ENCODE data around the gene GPC6.

- TF ChIP-seq, protein P1, sequence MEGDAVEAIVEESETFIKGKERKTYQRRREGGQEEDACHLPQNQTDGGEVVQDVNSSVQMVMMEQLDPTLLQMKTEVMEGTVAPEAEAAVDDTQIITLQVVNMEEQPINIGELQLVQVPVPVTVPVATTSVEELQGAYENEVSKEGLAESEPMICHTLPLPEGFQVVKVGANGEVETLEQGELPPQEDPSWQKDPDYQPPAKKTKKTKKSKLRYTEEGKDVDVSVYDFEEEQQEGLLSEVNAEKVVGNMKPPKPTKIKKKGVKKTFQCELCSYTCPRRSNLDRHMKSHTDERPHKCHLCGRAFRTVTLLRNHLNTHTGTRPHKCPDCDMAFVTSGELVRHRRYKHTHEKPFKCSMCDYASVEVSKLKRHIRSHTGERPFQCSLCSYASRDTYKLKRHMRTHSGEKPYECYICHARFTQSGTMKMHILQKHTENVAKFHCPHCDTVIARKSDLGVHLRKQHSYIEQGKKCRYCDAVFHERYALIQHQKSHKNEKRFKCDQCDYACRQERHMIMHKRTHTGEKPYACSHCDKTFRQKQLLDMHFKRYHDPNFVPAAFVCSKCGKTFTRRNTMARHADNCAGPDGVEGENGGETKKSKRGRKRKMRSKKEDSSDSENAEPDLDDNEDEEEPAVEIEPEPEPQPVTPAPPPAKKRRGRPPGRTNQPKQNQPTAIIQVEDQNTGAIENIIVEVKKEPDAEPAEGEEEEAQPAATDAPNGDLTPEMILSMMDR (IDR thresholded peaks at IDR 0.05; ENCODE audit: low read length): no peak
- no peak for TF ChIP-seq EZH2 (optimal IDR thresholded peaks at IDR 0.05; ENCODE audit: low read depth, low read length)
These were observed 673.4 kb downstream of the GPC6 start for GRCh38 chr13:93899981-93900380.
